ENCODE data around the gene HEPN1. TPM values are rescaled to one million over a fixed set of nuclear protein-coding genes. Genes with fewer than 3 reads are reported as not detected.

Gene HEPN1
- total RNA-seq, 2 donors from 2014 or later = not detected

- no peaks in the 10 kb centered on the region for H3K36me3 Mint-ChIP-seq
- peaks cover 9 to 10% of the 10 kb centered on the region in 2 donors for H3K27me3 Mint-ChIP-seq
- H3K4me3 Mint-ChIP-seq = peak overlapping the region; percentile 84
- H3K4me1 Mint-ChIP-seq (ENCODE audit: low read depth in 2 of 2) = peaks cover 14 to 17% of the 10 kb centered on the region in 2 donors
- H3K27ac Mint-ChIP-seq = peak overlapping the region in 1 of 2 donors; percentile 50
- no peaks in the 10 kb centered on the region for H3K9me3 Mint-ChIP-seq
- DNase-seq (ENCODE audit: low spot score) (no peak), ATAC-seq (no peak)
Observed at GRCh38 chr11:124877910-124878758, 40.9 kb upstream of the HEPN1 start.

GRCh38 chr11:124878759-124879492 is 40.1 kb upstream of the HEPN1 start:
- H3K27me3 Mint-ChIP-seq = peaks cover 1 to 3% of the 10 kb centered on the region in 2 donors
- no peak overlapping the region for H3K27ac Mint-ChIP-seq
- no peaks in the 10 kb centered on the region for H3K36me3 Mint-ChIP-seq
- H3K4me1 Mint-ChIP-seq (ENCODE audit: low read depth in 2 of 2) = peaks cover 14 to 20% of the 10 kb centered on the region in 2 donors
- ATAC-seq (no peak), DNase-seq (ENCODE audit: low spot score) (no peak)
- H3K4me3 Mint-ChIP-seq = no peak overlapping the region
- H3K9me3 Mint-ChIP-seq = no peaks in the 10 kb centered on the region

GRCh38 chr11:124879493-124880289 is 39.4 kb upstream of the HEPN1 start:
- Mint-ChIP-seq H3K4me3 (no peak overlapping the region), H3K4me1 (ENCODE audit: low read depth in 2 of 2) (peaks cover 14 to 20% of the 10 kb centered on the region in 2 donors), H3K27me3 (no peaks in the 10 kb centered on the region), H3K36me3 (no peaks in the 10 kb centered on the region), H3K27ac (no peak overlapping the region), H3K9me3 (no peaks in the 10 kb centered on the region)
- DNase-seq (ENCODE audit: low spot score) = no peak
- no peak for ATAC-seq

GRCh38 chr11:124880290-124880611 is 38.8 kb upstream of the HEPN1 start:
- Mint-ChIP-seq H3K4me3 (no peak overlapping the region), H3K4me1 (ENCODE audit: low read depth in 2 of 2) (peaks cover 14 to 20% of the 10 kb centered on the region in 2 donors), H3K27ac (no peak overlapping the region), H3K9me3 (no peaks in the 10 kb centered on the region), H3K36me3 (no peaks in the 10 kb centered on the region), H3K27me3 (no peaks in the 10 kb centered on the region)
- no peak for DNase-seq (ENCODE audit: low spot score)
- ATAC-seq = no peak

- DNase-seq (ENCODE audit: low spot score) = no peak
- ATAC-seq = no peak
- H3K4me3 Mint-ChIP-seq = no peak overlapping the region
Observed at GRCh38 chr11:124880958-124881357, 38.1 kb upstream of the HEPN1 start.

GRCh38 chr11:124882339-124883071 is 36.5 kb upstream of the HEPN1 start:
- no peak for DNase-seq (ENCODE audit: low spot score)
- no peaks in the 10 kb centered on the region for H3K9me3 Mint-ChIP-seq
- H3K27ac Mint-ChIP-seq = no peak overlapping the region
- H3K4me1 Mint-ChIP-seq (ENCODE audit: low read depth in 2 of 2) = peaks cover 6 to 9% of the 10 kb centered on the region in 2 donors
- no peaks in the 10 kb centered on the region for H3K36me3 Mint-ChIP-seq
- peaks cover 3 to 7% of the 10 kb centered on the region in 2 donors for H3K27me3 Mint-ChIP-seq
- H3K4me3 Mint-ChIP-seq = no peak overlapping the region
- ATAC-seq = no peak

More at GRCh38 chr11:124880958-124881357, 38.1 kb upstream of the HEPN1 start:
- peaks cover 0 to 1% of the 10 kb centered on the region in 2 donors for H3K27me3 Mint-ChIP-seq
- H3K27ac Mint-ChIP-seq = no peak overlapping the region
- H3K9me3 Mint-ChIP-seq = no peaks in the 10 kb centered on the region
- H3K36me3 Mint-ChIP-seq = no peaks in the 10 kb centered on the region
- peaks cover 14% of the 10 kb centered on the region in 2 donors for H3K4me1 Mint-ChIP-seq (ENCODE audit: low read depth in 2 of 2)

GRCh38 chr11:124884340-124884739 is 34.7 kb upstream of the HEPN1 start:
- Mint-ChIP-seq H3K27me3 (peaks cover 8 to 19% of the 10 kb centered on the region in 2 donors), H3K27ac (no peak overlapping the region), H3K4me3 (no peak overlapping the region), H3K9me3 (no peaks in the 10 kb centered on the region), H3K36me3 (no peaks in the 10 kb centered on the region), H3K4me1 (ENCODE audit: low read depth in 2 of 2) (peaks cover 0 to 2% of the 10 kb centered on the region in 2 donors)
- ATAC-seq = no peak
- DNase-seq (ENCODE audit: low spot score) = no peak

GRCh38 chr11:124884869-124885479 is 34.1 kb upstream of the HEPN1 start:
- Mint-ChIP-seq H3K9me3 (no peaks in the 10 kb centered on the region), H3K4me3 (no peak overlapping the region), H3K27ac (no peak overlapping the region), H3K36me3 (no peaks in the 10 kb centered on the region), H3K27me3 (peaks cover 8 to 19% of the 10 kb centered on the region in 2 donors), H3K4me1 (ENCODE audit: low read depth in 2 of 2) (peaks cover 0 to 2% of the 10 kb centered on the region in 2 donors)
- ATAC-seq (no peak), DNase-seq (ENCODE audit: low spot score) (no peak)

- Mint-ChIP-seq H3K4me1 (ENCODE audit: low read depth in 2 of 2) (peaks cover 0 to 2% of the 10 kb centered on the region in 2 donors), H3K27me3 (peaks cover 8 to 19% of the 10 kb centered on the region in 2 donors), H3K4me3 (no peak overlapping the region), H3K27ac (no peak overlapping the region), H3K36me3 (no peaks in the 10 kb centered on the region), H3K9me3 (no peaks in the 10 kb centered on the region)
- no peak for DNase-seq (ENCODE audit: low spot score)
- ATAC-seq = no peak
Observed at GRCh38 chr11:124886476-124886875, 32.6 kb upstream of the HEPN1 start.

GRCh38 chr11:124886978-124887666 is 31.9 kb upstream of the HEPN1 start:
- no peak overlapping the region for H3K27ac Mint-ChIP-seq
- ATAC-seq = no peak
- H3K36me3 Mint-ChIP-seq = no peaks in the 10 kb centered on the region
- H3K4me3 Mint-ChIP-seq = no peak overlapping the region
- H3K4me1 Mint-ChIP-seq (ENCODE audit: low read depth in 2 of 2) = peaks cover 0 to 2% of the 10 kb centered on the region in 2 donors
- no peak for DNase-seq (ENCODE audit: low spot score)
- H3K9me3 Mint-ChIP-seq = no peaks in the 10 kb centered on the region
- peaks cover 8 to 19% of the 10 kb centered on the region in 2 donors for H3K27me3 Mint-ChIP-seq

GRCh38 chr11:124887667-124888013 is 31.4 kb upstream of the HEPN1 start:
- no peak overlapping the region for H3K27ac Mint-ChIP-seq
- ATAC-seq (no peak), DNase-seq (ENCODE audit: low spot score) (no peak)
- H3K4me1 Mint-ChIP-seq (ENCODE audit: low read depth in 2 of 2) = peaks cover 0 to 2% of the 10 kb centered on the region in 2 donors
- peaks cover 10 to 19% of the 10 kb centered on the region in 2 donors for H3K27me3 Mint-ChIP-seq
- no peaks in the 10 kb centered on the region for H3K36me3 Mint-ChIP-seq
- H3K9me3 Mint-ChIP-seq = no peaks in the 10 kb centered on the region
- no peak overlapping the region for H3K4me3 Mint-ChIP-seq

GRCh38 chr11:124889191-124890091 is 29.6 kb upstream of the HEPN1 start:
- no peaks in the 10 kb centered on the region for H3K4me1 Mint-ChIP-seq (ENCODE audit: low read depth in 2 of 2)
- no peaks in the 10 kb centered on the region for H3K9me3 Mint-ChIP-seq
- no peak for ATAC-seq
- H3K27ac Mint-ChIP-seq = no peak overlapping the region
- peaks cover 10 to 19% of the 10 kb centered on the region in 2 donors for H3K27me3 Mint-ChIP-seq
- H3K36me3 Mint-ChIP-seq = no peaks in the 10 kb centered on the region
- no peak for DNase-seq (ENCODE audit: low spot score)
- no peak overlapping the region for H3K4me3 Mint-ChIP-seq

All from natural killer cell treated with Interleukin-12 subunit alpha and Interleukin-12 subunit beta and Interleukin-15 and Interleukin-18, amount 100 ng/mL, for 72 hours (primary cell).